Nucleus accumbens (tissue), 56 donors: ENCODE measurements around the gene MBD3L5.
A peak's percentile ranks its signal among the peaks of the same experiment; 100 is the strongest.
"Not testable (repeated sequence)": the region's sequence is repeated elsewhere in the genome, so short reads cannot be mapped to it uniquely, and the experiment has no call there.

Source experiments
- DNase-seq, 56 donors: peaks; one replicate each; lab custom pipeline; 2025; lab: John Stamatoyannopoulos, UW

MBD3L5 gene

DNA sequence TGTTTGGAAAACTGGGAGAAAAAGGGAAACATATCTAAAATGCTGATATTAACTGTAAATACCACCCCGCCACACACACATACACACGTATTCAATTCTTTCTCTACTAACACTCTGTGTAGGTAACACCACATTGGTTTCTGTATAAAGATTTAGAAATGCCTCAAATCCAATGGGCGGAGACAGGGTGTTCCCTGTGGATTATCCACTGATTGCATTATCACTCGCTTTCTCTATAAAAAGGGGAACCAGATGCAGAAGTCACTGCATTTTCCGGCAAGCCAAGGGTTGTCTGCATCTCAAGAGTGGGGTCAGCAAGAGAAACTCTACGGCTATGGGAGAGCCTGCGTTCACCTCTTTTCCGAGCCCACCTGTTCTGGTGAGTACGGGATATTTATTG is at the start of gene MBD3L5:
TSS of gene MBD3L5 (plus strand) at position 301 of the 400 bp plus-strand sequence. CDS start at position 335, 34 bp downstream.
- not testable (repeated sequence) for DNase-seq

DNA sequence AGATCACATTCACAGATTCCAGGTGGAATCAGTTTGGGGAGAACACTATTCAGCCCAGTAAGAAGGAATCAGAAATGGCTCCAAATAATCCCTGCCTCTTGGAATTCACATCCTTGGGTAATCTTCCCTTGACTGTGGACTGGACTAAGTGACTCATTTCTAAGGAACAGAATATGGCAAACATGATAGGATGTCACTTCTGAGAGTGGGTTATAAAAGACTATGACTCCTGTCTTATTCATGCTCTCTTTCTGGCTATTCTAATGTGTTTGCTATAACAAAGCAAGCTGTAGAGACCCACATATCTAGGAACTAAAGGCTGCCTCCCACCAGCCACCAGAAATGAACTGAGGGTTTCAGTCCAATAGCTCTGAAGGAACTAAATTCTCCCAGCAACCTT is 46.9 kb upstream of the MBD3L5 start:
- DNase-seq = no peak

DNA sequence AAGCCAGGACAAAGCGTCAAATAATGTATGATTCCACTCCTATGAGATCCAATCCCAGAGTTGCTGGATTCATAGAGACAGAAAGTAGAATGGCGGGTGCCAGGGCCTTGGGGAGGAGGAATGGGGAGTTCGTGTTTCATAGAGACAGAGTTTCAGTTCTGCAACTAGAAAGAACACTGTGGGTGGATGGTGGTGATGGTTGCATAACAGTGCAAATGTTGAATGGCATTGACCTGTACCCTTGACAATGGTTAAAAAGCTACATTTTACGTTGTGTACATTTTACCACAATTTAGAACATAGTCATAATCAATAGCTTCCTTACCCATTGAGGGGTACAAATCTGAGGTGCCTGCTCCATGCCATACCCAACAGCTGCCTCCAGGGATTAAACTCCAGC is 42.5 kb upstream of the MBD3L5 start:
- DNase-seq = no peak

DNA sequence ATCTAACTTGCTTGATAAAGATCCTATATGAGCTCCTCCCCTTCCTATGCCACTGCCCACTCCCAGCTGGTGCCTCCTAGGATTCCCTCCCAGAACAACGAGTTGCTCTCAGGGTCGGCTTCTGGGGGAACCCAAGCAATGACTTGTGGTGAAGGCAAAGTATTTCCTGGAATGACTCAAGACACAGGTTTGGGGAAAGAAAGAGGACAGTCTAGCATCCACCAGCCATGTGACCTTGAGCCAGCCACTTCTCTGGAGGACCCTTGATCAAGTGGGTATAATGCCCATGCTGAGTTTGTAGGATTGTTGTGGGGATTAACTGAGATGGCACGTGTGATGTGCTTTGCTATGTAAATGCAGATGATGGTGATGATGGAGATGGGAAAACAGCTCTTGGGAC is 42.1 kb upstream of the MBD3L5 start:
- DNase-seq = no peak

DNA sequence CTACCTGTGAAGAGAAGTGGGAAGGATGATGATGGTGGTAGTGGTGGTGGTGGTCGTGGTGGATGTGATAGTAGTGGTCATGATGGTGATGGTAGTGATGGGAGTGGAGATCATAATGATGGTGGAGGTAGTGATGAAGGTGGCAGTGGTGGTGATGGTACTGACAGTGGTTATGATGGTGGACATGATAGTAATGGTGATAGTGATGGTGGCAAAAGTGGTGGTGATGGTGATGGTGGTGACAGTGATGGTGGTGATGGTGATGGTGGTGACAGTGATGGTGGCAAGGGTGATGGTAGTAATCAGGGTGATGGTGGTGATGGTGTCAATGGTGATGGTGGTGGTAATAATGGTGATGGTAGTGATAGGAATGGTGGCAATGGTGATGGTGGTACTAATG is 35.3 kb upstream of the MBD3L5 start:
- no peak for DNase-seq

DNA sequence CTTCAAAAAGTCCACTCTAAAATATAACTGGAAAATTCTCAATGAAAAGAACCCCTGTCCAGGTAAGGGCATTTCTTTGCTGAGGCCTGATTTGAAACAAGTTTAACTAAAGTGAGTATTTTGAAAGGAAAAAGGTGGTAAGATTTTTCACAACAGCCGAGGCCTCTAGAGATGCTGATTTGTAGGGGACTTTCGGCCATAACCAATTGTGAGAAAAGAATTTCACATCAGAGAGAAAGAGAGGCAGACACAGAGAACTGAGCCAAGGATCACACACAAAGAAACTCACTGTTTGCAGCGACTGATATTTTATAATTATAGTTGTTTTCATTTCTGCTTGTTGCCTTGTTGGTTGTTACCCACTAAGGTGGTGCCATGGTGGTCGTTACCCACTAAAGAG is 33.6 kb upstream of the MBD3L5 start:
- DNase-seq = no peak

DNA sequence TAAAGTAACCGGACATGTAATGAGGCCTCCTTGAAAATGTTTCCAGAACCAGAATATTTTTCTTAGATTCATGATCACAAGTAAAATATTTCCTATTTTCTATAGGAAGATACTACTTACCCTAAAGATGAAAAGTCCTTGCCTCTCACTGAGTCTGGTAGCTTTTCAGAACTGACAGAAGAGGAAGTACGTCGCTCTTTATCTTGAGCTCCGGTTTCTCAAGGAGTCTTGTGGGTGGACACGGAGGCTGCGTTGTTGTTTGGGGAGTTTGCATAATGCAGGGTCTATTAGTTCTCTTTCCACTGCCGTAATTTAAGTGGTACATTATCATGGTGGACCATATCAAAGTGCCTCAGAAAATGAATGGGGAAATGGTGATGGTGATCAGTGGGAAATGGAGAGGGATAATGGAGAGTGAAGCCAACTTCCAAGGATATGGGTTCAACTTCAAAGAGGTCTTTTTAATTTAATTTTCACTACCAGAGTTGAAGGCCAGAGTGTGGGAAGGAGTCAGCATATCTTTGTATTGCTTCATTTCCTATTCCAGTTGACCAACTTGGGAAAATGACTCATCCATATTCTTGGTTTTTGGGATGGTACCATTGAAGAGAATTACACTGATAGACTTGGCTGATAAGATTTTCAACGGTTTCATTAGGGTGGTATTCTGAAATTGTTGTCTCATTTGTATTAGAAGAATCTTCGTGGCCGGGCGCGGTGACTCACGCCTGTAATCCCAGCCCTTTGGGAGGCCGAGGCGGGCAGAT is 32.5 kb upstream of the MBD3L5 start:
- no peak for DNase-seq

DNA sequence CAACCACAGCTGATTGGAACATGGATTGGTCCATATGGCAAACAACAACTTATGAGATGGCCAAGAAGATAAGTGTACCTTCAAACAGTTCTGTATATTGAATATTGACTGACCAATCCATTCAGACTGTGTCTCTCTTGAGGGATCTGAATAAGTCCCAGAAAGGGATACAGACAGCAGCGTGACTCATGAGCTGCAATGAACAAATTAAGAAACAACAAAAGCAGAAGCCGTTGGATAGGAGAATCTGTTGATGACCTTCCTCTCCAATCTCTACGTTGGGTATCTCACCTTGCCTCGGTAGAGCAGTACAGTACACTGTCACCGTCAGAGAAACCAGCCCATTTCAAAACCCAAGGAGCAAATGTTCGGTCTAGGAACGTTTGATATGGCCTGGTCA is 30.4 kb upstream of the MBD3L5 start:
- DNase-seq = no peak

DNA sequence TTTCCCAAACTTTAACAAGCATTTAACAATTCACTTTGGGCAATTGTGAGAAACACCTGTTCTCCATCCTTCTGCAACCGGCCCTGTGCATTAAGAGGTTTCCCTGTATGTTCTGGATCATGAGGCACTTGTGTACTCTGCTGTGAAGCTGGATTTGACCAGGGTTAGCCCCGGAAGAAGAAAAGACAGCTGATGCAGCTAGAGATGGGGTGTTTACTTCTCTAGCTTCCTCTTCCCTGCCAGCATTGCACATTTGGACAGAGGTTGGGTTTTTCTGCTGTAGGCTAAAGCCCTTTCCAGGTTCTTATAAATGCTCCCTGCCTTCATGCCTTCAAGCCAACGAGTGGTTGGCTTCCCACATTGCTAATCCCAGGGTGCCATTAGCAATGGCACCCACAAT is 30.0 kb upstream of the MBD3L5 start:
- DNase-seq = peak in 1 of 56 donors; percentile 7

DNA sequence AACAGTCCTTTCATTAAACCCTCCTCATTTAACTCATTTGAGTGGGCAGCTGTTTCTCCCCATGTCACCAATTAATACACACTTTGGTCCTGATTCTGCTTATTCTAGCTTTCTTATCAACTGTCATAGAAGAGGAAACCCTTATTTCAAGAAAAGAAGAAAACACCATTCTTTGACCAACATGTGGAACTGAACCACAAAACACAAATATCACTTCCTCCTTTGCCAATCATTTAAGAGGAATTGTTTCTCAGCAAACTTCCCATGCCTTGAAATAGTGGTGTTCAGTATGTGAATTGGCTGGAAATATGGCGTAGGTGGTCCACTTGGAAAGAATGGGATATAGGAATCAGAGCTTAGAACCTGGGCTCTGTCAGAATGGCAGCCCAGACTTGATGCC is 29.6 kb upstream of the MBD3L5 start:
- DNase-seq = no peak

DNA sequence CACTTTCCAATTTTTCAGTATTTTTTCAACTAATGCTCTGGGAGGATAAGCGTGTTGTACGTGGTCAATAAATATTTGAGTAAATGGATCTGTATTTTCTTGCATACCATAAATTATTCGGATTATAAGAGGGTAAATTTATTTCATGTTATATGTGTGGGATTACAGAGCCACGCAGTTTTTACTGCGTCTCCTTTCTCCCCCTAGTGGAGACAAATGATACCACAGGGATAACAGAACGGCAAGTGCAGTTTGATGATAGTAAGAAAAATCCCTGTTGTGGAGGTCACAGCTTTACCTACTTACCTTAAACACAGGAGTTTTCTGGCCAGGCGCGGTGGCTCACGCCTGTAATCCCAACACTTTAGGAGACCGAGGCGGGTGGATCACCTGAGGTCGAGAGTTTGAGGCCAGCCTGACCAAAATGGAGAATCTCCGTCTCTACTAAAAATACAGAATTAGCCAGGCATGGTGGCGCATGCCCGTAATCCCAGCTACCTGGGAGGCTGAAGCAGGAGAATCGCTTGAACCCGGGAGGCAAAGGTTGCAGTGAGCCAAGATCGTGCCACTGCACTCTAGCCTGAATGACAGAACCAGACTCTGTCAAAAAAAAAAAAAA is 26.0 kb upstream of the MBD3L5 start:
- DNase-seq = no peak

DNA sequence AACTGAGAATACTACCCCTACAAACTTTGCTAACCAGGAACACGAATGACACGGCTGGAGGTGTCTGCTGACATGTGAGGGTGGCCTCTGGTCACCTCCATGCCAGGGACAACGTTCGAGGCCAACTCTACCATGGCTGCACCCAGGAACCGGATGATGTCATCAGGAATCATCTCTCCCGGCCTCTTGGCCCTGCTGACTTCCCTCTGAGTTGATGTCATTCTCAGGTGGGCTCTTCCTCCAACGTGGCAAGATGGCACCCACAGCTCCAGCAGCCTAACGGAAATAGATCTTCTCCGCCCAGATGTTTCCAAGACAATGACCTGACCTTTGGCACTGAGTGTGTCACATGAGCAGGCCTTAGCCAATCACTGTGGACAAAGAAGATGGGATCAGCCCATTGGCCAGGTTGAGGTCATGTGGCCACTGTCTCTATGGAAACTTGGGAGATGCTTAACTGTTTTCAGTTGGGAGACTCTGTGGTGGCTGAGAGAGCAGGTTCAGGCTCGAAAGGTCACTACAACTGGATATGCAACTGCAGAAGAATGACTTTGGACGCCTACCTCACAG is 24.2 kb upstream of the MBD3L5 start:
- no peak for DNase-seq

DNA sequence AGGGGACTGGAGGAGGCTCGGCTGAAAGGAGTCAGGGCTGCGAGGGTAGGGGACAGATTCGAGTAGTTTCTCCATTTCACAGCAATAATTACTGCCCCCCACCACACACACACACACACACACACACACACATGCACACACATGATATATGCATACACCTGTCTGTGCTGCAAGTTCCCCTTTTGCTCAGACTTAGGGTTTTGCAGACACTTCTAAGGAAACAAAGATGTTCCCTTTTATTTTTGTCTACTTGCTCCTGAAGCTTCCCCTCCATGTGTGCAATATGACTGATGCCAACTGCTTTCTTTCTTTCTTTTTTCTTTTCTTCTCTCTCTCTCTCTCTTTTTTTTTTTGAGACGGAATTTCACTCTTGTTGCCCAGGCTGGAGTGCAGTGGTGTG is 22.5 kb upstream of the MBD3L5 start:
- no peak for DNase-seq

DNA sequence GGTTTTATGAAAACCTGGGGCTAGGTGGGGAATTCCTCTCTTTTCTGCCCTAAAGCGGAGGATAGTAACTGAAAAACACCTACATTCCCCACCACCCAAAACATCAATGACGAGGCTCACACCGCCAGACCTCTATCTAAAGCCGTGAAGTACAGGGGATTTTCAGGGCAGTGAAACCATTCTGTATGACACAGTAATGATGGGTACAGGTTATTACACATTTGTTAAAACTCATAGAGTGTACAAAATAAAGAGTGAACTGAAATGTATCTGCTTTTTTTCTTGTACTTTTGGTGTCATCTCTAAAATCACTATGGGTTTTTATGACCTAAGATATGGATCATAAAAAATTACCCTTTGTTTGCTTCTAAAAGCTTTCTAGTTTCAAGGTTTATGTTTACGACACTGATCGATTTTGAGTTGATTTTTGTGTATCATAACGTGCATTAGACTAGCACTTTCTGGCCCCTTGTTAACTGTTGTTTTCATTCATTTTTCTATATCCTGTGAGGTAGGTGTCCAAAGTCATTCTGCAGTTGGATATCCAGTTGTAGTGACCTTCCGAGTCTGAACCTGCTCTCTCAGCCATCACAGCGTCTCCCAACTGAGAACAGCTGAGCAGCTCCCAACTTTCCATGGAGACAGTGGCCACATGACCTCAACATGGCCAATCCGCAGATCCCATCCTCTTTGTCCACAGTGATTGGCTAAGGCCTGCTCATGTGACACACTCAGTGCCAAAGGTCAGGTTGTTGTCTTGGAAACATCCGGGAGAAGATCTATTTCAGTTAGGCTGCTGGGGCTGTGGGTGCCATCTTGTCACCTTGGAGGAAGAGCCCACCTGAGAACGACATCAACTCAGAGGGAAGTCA is 19.4 kb upstream of the MBD3L5 start:
- DNase-seq = no peak

DNA sequence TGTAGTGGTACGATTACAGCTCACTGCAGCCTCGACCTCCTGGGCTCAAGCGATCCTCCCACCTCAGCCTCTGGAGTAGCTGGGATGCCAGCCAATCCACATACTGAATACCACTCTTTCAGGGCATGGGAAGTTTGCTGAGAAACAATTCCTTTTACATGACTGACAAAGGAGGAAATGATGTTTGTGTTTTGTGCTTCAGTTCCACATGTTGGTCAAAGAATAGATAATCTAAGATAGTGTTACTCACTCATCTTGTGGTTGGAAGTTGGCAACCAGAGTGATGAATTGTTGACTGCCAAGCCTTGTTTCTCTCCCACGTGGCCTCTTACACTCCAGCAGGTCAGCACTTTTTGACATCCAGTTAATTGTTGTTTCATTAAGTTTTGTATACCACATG is 16.7 kb upstream of the MBD3L5 start:
- no peak for DNase-seq

DNA sequence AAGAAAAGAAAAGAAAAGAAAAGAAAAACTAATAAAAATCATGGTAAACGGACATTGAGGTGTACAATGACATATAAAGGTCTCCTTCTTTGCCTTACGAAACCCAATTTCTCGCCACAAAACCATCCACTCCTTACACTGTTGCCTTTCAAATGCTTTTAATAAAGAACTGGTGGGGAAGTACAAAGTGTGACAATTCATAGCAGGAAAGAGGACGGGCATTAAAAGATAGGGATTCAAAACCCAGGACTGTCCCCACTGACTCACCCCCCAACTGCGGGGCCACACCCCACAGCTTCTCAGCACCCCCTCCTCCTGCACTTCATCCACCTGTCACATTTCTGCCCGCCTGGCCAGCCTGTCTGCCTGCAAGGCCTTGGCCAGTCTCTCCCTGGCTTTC is 11.6 kb upstream of the MBD3L5 start:
- no peak for DNase-seq

DNA sequence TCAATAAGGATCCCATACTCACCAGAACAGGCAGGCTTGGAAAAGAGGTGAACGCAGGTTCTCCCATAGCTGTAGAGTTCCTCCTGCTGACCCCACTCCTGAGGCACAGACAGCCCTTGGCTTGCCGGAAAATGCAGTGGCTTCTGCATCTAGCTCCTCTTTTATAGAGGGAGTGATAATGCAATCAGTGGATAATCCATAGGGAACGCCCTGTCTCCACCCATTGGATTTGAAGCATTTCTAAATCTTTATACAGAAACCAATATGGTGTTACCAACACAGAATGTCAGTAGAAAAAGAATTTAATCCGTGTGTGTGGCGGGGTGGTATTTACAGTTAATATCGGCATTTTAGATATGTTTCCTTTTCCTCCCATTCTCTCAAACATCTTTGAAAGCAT is 9.0 kb upstream of the MBD3L5 start, which contains the start of gene MBD3L2B:
TSS of gene MBD3L2B (minus strand) at position 101 of the 400 bp plus-strand sequence. CDS start at position 67, 34 bp downstream.
- not testable (repeated sequence) for DNase-seq

DNA sequence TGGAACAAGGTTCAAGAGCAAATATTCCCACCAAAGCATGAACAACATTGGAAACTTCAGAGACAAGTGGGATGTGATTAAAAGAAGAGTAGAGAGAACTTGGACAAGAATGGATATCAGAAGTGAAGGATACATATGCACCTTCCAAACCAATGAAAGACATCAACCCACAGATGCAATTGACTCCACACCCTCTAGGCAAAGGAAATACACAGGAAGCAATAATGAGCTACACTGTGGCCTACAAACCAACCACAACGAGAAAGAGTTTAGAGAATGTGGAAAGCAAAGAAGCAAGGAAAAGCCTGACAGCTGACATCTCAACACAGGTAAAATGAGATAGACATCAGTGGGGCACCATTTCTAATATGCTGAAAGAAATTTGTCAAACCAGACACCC is 1.6 kb upstream of the MBD3L5 start:
- DNase-seq = not testable (repeated sequence)

DNA sequence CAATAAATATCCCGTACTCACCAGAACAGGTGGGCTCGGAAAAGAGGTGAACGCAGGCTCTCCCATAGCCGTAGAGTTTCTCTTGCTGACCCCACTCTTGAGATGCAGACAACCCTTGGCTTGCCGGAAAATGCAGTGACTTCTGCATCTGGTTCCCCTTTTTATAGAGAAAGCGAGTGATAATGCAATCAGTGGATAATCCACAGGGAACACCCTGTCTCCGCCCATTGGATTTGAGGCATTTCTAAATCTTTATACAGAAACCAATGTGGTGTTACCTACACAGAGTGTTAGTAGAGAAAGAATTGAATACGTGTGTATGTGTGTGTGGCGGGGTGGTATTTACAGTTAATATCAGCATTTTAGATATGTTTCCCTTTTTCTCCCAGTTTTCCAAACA is 9.7 kb downstream of the MBD3L5 start, which contains the start of gene MBD3L4:
TSS of gene MBD3L4 (minus strand) at position 101 of the 400 bp plus-strand sequence. CDS start at position 66, 35 bp downstream.
- DNase-seq = not testable (repeated sequence)

DNA sequence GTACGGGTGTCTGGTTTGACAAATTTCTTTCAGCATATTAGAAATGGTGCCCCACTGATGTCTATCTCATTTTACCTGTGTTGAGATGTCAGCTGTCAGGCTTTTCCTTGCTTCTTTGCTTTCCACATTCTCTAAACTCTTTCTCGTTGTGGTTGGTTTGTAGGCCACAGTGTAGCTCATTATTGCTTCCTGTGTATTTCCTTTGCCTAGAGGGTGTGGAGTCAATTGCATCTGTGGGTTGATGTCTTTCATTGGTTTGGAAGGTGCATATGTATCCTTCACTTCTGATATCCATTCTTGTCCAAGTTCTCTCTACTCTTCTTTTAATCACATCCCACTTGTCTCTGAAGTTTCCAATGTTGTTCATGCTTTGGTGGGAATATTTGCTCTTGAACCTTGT is 11.2 kb downstream of the MBD3L5 start:
- not testable (repeated sequence) for DNase-seq

DNA sequence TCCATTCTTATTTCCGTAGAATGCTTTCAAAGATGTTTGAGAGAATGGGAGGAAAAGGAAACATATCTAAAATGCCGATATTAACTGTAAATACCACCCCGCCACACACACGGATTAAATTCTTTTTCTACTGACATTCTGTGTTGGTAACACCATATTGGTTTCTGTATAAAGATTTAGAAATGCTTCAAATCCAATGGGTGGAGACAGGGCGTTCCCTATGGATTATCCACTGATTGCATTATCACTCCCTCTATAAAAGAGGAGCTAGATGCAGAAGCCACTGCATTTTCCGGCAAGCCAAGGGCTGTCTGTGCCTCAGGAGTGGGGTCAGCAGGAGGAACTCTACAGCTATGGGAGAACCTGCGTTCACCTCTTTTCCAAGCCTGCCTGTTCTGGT is 18.6 kb downstream of the MBD3L5 start, which contains the start of gene MBD3L2:
TSS of gene MBD3L2 (plus strand) at position 301 of the 400 bp plus-strand sequence. CDS start at position 354, 53 bp downstream.
- DNase-seq = not testable (repeated sequence)
